GM13976 (cell line): ENCODE data around the gene IFNK.

ENCODE experiments used
- DNase-seq: peaks from one replicate; pipeline ENCODE4 v3.0.0; 2012; ENCODE audit warnings: low spot score
- CTCF ChIP-seq: IDR thresholded peaks from 2 replicates; pipeline ENCODE4 v1.5.1; 2012; ENCODE audit warnings: borderline replicate concordance, mild to moderate bottlenecking; ENCODE audit not compliant: insufficient read depth; ENCODE audit errors: extremely low read depth, missing control alignments, control extremely low read depth
- in situ Hi-C: fragments of 300-500 bp; cut with MboI; formaldehyde crosslinking; loops from one replicate; pipeline ENCODE4 v1.12.0; 2022; ENCODE audit warnings: low sequenced_read_pairs, mixed read lengths, inconsistent platforms; ENCODE audit not compliant: unreplicated experiment

Gene IFNK

GRCh38 chr9:27524236-27524635 lies at the start of gene IFNK:
Gene IFNK (plus strand): TSS chr9:27524290. CDS start chr9:27524337, 47 bp downstream.
- no peak for DNase-seq
- no peak for TF ChIP-seq CTCF
- in situ Hi-C loops = no loop called here

GRCh38 chr9:27474305-27474704 lies 49.8 kb upstream of the IFNK start:
- no peak for TF ChIP-seq CTCF
- DNase-seq = no peak
- in situ Hi-C loops = no loop called here

- TF ChIP-seq CTCF = no peak
- no peak for DNase-seq
- in situ Hi-C loops = no loop called here
Observed at GRCh38 chr9:27475057-27475595, 49.0 kb upstream of the IFNK start.

GRCh38 chr9:27476870-27477515 lies 47.1 kb upstream of the IFNK start:
- TF ChIP-seq CTCF = no peak
- DNase-seq = no peak
- in situ Hi-C loops = no loop called here

- TF ChIP-seq CTCF = no peak
- no peak for DNase-seq
- in situ Hi-C loops = no loop called here
Observed at GRCh38 chr9:27478322-27478721, 45.8 kb upstream of the IFNK start.

GRCh38 chr9:27482709-27483108 lies 41.4 kb upstream of the IFNK start:
- no peak for DNase-seq
- no peak for TF ChIP-seq CTCF
- in situ Hi-C loops = no loop called here
